H1 (cell line): ENCODE results near the gene CALY. TPM values are rescaled to one million over a fixed set of nuclear protein-coding genes. Genes with fewer than 3 reads are reported as not detected.

Experiments
- BCL11A ChIP-seq, 2 experiments: IDR thresholded peaks; one replicate each; pipeline ENCODE4 v1.6.1; 2011; ENCODE audit warnings: low read depth in 2 of 2, low read length in 2 of 2, mild to moderate bottlenecking in 2 of 2
- CHD2 ChIP-seq: IDR thresholded peaks from 2 replicates; pipeline ENCODE4 v1.6.1; 2012; ENCODE audit warnings: low read length, improper control_type of control experiment
- CHD7 ChIP-seq: fragments of 300-600 bp; sonication (generic); IDR thresholded peaks from 2 replicates; pipeline ENCODE4 v1.7.1; 2012; ENCODE audit warnings: low read length, moderate library complexity, mild to moderate bottlenecking, inconsistent platforms; ENCODE audit not compliant: insufficient replicate concordance
- HDAC2 ChIP-seq, 2 experiments: fragments of 300-600 bp in 1 of 2; sonication (generic) in 1 of 2; IDR thresholded peaks; 2 replicates each; pipeline ENCODE4 v1.6.1; 2011 to 2012; ENCODE audit warnings: low read depth in 2 of 2, low read length in 2 of 2, mild to moderate bottlenecking in 2 of 2, moderate library complexity in 2 of 2, borderline replicate concordance in 1 of 2, inconsistent platforms in 1 of 2
- HDAC6 ChIP-seq: IDR thresholded peaks from one replicate; pipeline ENCODE4 v1.7.1; 2012; ENCODE audit warnings: low read depth, mild to moderate bottlenecking, inconsistent platforms, low read length, moderate library complexity
- JUN ChIP-seq: IDR thresholded peaks from 2 replicates; pipeline ENCODE4 v1.6.1; 2011; ENCODE audit warnings: low read depth, mild to moderate bottlenecking, improper control_type of control experiment, low read length
- SP1 ChIP-seq: IDR thresholded peaks from 2 replicates; pipeline ENCODE4 v1.6.1; 2011; ENCODE audit warnings: low read depth, low read length
- YY1 ChIP-seq: IDR thresholded peaks from 2 replicates; pipeline ENCODE4 v1.6.1; 2011; ENCODE audit warnings: low read depth, mild to moderate bottlenecking, low read length
- polyA plus RNA-seq, 7 experiments: library from polyadenylated mRNA; depleted of rRNA in 3 of 7; stranded (reverse) in 5 of 7; unstranded in 2 of 7; fragments of >200 nt in 5 of 7; fragments of 200-250 nt in 2 of 7; gene quantifications; 1 replicate in 5 of 7; 2 replicates in 1 of 7; 4 replicates in 1 of 7; pipeline versions ENCODE4 v1.2.1 to v1.2.3, GENCODE V29; 2011 to 2013; ENCODE audit warnings: missing spikeins in 2 of 7, mixed read lengths in 2 of 7
- total RNA-seq: library from RNA; stranded (reverse); fragmentation: NEBNext Ultra II Directional; extraction: Animal tissue kit (Norgen Biotek cat#: 25700); gene quantifications from 2 replicates; pipeline ENCODE4 v1.2.1, GENCODE V29; 2021

The CALY gene
- total and polyA plus RNA-seq, 2 of the 8 experiments (the other 6 are each of a cell fraction or from before 2014, with no cell fraction given), result 1.3 to 1.5 TPM

DNA sequence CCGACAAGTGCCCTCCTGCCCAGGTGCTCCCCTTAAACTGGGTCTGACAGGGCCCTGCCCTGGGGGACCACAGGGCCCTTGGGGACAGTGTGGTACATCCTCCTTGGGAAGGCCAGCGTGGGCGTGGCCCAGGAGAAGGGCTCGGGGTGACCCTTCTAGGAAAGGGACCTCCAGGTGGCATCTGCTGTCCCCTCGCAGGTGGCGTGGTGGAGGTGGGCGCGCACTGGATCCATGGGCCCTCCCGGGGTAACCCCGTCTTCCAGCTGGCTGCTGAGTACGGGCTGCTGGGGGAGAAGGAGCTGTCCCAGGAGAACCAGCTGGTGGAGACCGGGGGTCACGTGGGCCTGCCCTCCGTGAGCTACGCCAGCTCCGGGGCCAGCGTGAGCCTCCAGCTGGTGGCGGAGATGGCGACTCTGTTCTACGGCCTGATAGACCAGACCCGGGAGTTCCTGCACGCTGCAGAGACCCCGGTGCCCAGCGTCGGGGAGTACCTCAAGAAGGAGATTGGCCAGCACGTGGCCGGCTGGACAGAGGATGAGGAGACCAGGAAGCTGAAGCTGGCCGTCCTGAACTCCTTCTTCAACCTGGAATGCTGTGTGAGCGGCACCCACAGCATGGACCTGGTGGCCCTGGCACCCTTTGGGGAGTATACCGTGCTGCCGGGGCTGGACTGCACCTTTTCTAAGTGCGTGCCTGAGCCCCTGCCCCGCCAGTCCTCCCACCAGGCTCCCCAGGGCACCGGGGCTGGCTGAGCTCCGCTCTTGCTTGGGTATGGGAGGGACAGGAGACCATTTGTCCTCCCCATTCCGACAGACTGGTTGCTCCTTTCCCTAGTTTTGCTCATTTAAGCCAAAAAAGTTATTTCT is 43.3 kb upstream of the CALY start (continued):
- TF ChIP-seq CHD7 (no peak), HDAC2 (IDR thresholded peaks at IDR 0.05; ENCODE audit: borderline replicate concordance in 1 of 2, low read depth in 2 of 2, low read length in 2 of 2) (no peak), SP1 (no peak), HDAC6 (no peak), JUN (no peak), YY1 (no peak), BCL11A (IDR thresholded peaks at IDR 0.05; ENCODE audit: low read depth in 2 of 2, low read length in 2 of 2) (no peak), CHD2 (no peak)
